Stimulated activated CD4-positive, alpha-beta T cell treated with anti-CD3 and anti-CD28 coated beads, TNF-alpha, amount 100 ng/mL, for 4 hours (primary cell): ENCODE data around the gene ZNF664.
"Not testable (repeated sequence)": the region's sequence is repeated elsewhere in the genome, so short reads cannot be mapped to it uniquely, and the experiment has no call there.

ENCODE experiments used
- DNase-seq, 3 experiments: peaks; one replicate each; pipeline ENCODE4 v3.0.0-alpha.2; 2020; ENCODE audit warnings: low read depth in 3 of 3

ZNF664 gene

GRCh38 chr12:123941624-123942237 is 31.3 kb upstream of the ZNF664 start:
- DNase-seq = no peak

- no peak for DNase-seq
Measured at GRCh38 chr12:123942238-123942653, 30.8 kb upstream of the ZNF664 start.

GRCh38 chr12:123942911-123943648 is 29.9 kb upstream of the ZNF664 start:
- DNase-seq = no peak

- DNase-seq = no peak
Measured at GRCh38 chr12:123943816-123944215, 29.2 kb upstream of the ZNF664 start.

- no peak for DNase-seq
Measured at GRCh38 chr12:123944696-123945095, 28.3 kb upstream of the ZNF664 start.

- DNase-seq = no peak
Measured at GRCh38 chr12:123945287-123946151, 27.5 kb upstream of the ZNF664 start.

- DNase-seq = no peak
Measured at GRCh38 chr12:123946152-123946515, 26.9 kb upstream of the ZNF664 start.

GRCh38 chr12:123946516-123947505 is 26.2 kb upstream of the ZNF664 start:
- DNase-seq = not testable (repeated sequence)

- not testable (repeated sequence) for DNase-seq
Measured at GRCh38 chr12:123947531-123947930, 25.5 kb upstream of the ZNF664 start.

- DNase-seq = no peak
Measured at GRCh38 chr12:123948401-123948795, 24.6 kb upstream of the ZNF664 start.

GRCh38 chr12:123948796-123949769 is 23.9 kb upstream of the ZNF664 start:
- no peak for DNase-seq

- no peak for DNase-seq
Measured at GRCh38 chr12:123949770-123950165, 23.2 kb upstream of the ZNF664 start.

- DNase-seq = no peak
Measured at GRCh38 chr12:123950476-123951349, 22.3 kb upstream of the ZNF664 start.

- no peak for DNase-seq
Measured at GRCh38 chr12:123951467-123951866, 21.5 kb upstream of the ZNF664 start.

- DNase-seq = no peak
Measured at GRCh38 chr12:123952037-123952436, 21.0 kb upstream of the ZNF664 start.

GRCh38 chr12:123954647-123955350 is 18.2 kb upstream of the ZNF664 start:
- DNase-seq = no peak

- no peak for DNase-seq
Measured at GRCh38 chr12:123956249-123956648, 16.8 kb upstream of the ZNF664 start.

- no peak for DNase-seq
Measured at GRCh38 chr12:123957196-123957595, 15.8 kb upstream of the ZNF664 start.

GRCh38 chr12:123958462-123958861 is 14.6 kb upstream of the ZNF664 start:
- DNase-seq = no peak
